Sigmoid colon (tissue), 7 donors: ENCODE data around the gene NKX1-1. TPM values are rescaled to one million over a fixed set of nuclear protein-coding genes. Genes with fewer than 3 reads are reported as not detected.
A peak's percentile ranks its signal among the peaks of the same experiment; 100 is the strongest.

Source experiments
- DNase-seq: peaks from one replicate; pipeline ENCODE4 v3.0.0-alpha.2; 2019
- H3K27ac ChIP-seq, 4 donors: fragments of 200-600 bp; sonication (generic); one replicate each; pipeline ENCODE4 v1.5.1; 2016 to 2019; ENCODE audit warnings: mild to moderate bottlenecking in 1 of 4
- H3K27me3 ChIP-seq, 3 donors: fragments of 200-600 bp; sonication (generic); one replicate each; pipeline ENCODE4 v1.5.1; 2019; ENCODE audit warnings: mild to moderate bottlenecking in 1 of 3
- H3K36me3 ChIP-seq, 4 donors: fragments of 200-600 bp; sonication (generic); one replicate each; pipeline ENCODE4 v1.5.1; 2016 to 2019
- H3K4me1 ChIP-seq, 4 donors: fragments of 200-600 bp; sonication (generic); one replicate each; pipeline ENCODE4 v1.5.1; 2017 to 2019
- H3K4me3 ChIP-seq, 4 donors: fragments of 200-600 bp; sonication (generic); one replicate each; pipeline ENCODE4 v1.5.1; 2017 to 2019; ENCODE audit warnings: mild to moderate bottlenecking in 2 of 4, moderate library complexity in 1 of 4
- H3K9me3 ChIP-seq, 4 donors: fragments of 200-600 bp in 3 of 4; sonication (generic) in 3 of 4; one replicate each; pipeline versions ENCODE4 v1.5.1 to v1.6.1; 2013 to 2019
- CTCF ChIP-seq, 4 experiments: fragments of 450-650 bp in 3 of 4; fragments of 200-600 bp in 1 of 4; IDR thresholded peaks; one replicate each; pipeline ENCODE4 v1.5.1; 2016 to 2019; ENCODE audit warnings: antibody characterized with exemption in 4 of 4, mild to moderate bottlenecking in 3 of 4, moderate library complexity in 2 of 4
- EP300 ChIP-seq, 4 donors: sonication (generic); formaldehyde crosslinking; IDR thresholded peaks; one replicate each; pipeline ENCODE4 v1.6.1; 2017; ENCODE audit warnings: antibody characterized with exemption in 4 of 4
- POLR2A ChIP-seq, 2 donors: fragments of 450-650 bp; IDR thresholded peaks; one replicate each; pipeline ENCODE4 v1.6.1; 2016; ENCODE audit warnings: antibody characterized with exemption in 2 of 2, mild to moderate bottlenecking in 2 of 2, moderate library complexity in 2 of 2
- POLR2AphosphoS5 ChIP-seq, 4 donors: sonication (generic); formaldehyde crosslinking; IDR thresholded peaks; one replicate each; pipeline ENCODE4 v1.6.1; 2017; ENCODE audit warnings: antibody characterized with exemption in 4 of 4
- WGBS, 2 donors: extraction: QIAGEN DNeasy Blood & Tissue Kit; methylation state at CpG; one replicate each; pipeline ENCODE4 v1.1.7; 2013; 5-methylcytosine and 5-hydroxymethylcytosine counted together
- intact Hi-C: fragments of 100-400 bp; cut with DNase I; formaldehyde crosslinking; loops from one replicate; pipeline ENCODE4 v1.15.1; 2023
- polyA plus RNA-seq, 3 donors: library from polyadenylated mRNA; stranded (reverse); fragments of 200-250 nt; gene quantifications; one replicate each; pipeline ENCODE4 v1.2.3, GENCODE V29; 2013
- total RNA-seq, 4 donors: library from RNA; depleted of rRNA; stranded (reverse); fragments of >200 nt; gene quantifications; one replicate each; pipeline ENCODE4 v1.1.0, GENCODE V29; 2016
- donor health status: healthy with polysubstance abuse.
- donor health status: Bipolar disorder and iron deficiency.
- donor health status: healthy.

The NKX1-1 gene
- total and polyA plus RNA-seq, 7 donors, result not detected

GRCh38 chr4:1421657-1422056 lies 15.4 kb upstream of the NKX1-1 start:
- H3K27me3 ChIP-seq, result peaks cover 0 to 83% (median 11%) of the 10 kb centered on the region in 3 donors
- H3K4me1 ChIP-seq, result no peaks in the 10 kb centered on the region
- H3K36me3 ChIP-seq, result no peaks in the 10 kb centered on the region
- H3K9me3 ChIP-seq, result no peaks in the 10 kb centered on the region
- TF ChIP-seq POLR2A (IDR thresholded peaks at IDR 0.05) (no peak), EP300 (IDR thresholded peaks at IDR 0.05) (no peak)
- no peak overlapping the region for H3K27ac ChIP-seq
- DNase-seq, result no peak
- H3K4me3 ChIP-seq, result no peak overlapping the region
- intact Hi-C loops, result no loop called here
- WGBS, 2 donors, result 49 to 53% methylated on average over 2 of the region's 2 CpGs

GRCh38 chr4:1419708-1420107 lies 13.5 kb upstream of the NKX1-1 start:
- DNase-seq, result peak; percentile 4
- H3K36me3 ChIP-seq, result no peaks in the 10 kb centered on the region
- peaks cover 11 to 84% (median 31%) of the 10 kb centered on the region in 3 donors for H3K27me3 ChIP-seq
- no peak for TF ChIP-seq EP300 (IDR thresholded peaks at IDR 0.05)
- no peak for TF ChIP-seq CTCF (IDR thresholded peaks at IDR 0.05)
- peaks cover 0 to 5% (median 0%) of the 10 kb centered on the region in 4 donors for H3K4me1 ChIP-seq
- no peak overlapping the region for H3K27ac ChIP-seq
- intact Hi-C loops, result no loop called here
- no peaks in the 10 kb centered on the region for H3K9me3 ChIP-seq
- WGBS, 2 donors, result 88 to 91% methylated on average over 13 of the region's 13 CpGs
- H3K4me3 ChIP-seq, result no peak overlapping the region

GRCh38 chr4:1418494-1419285 lies 12.4 kb upstream of the NKX1-1 start:
- Histone ChIP-seq H3K36me3 (no peaks in the 10 kb centered on the region), H3K4me1 (peaks cover 0 to 6% (median 3%) of the 10 kb centered on the region in 4 donors), H3K27ac (no peak overlapping the region), H3K4me3 (no peak overlapping the region), H3K9me3 (no peaks in the 10 kb centered on the region), H3K27me3 (peaks cover 12 to 90% (median 37%) of the 10 kb centered on the region in 3 donors)
- TF ChIP-seq POLR2A (IDR thresholded peaks at IDR 0.05), result no peak
- TF ChIP-seq POLR2AphosphoS5 (IDR thresholded peaks at IDR 0.05), result no peak
- no peak for TF ChIP-seq EP300 (IDR thresholded peaks at IDR 0.05)
- no peak for TF ChIP-seq CTCF (IDR thresholded peaks at IDR 0.05)
- intact Hi-C loops, result no loop called here
- WGBS, 2 donors, result 58 to 68% methylated on average over 17 of the region's 17 CpGs
- DNase-seq, result peak; percentile 27

- no peaks in the 10 kb centered on the region for H3K36me3 ChIP-seq
- no peak overlapping the region for H3K27ac ChIP-seq
- DNase-seq, result peak; percentile 57
- H3K4me1 ChIP-seq, result peaks cover 0 to 7% (median 3%) of the 10 kb centered on the region in 4 donors
- intact Hi-C loops, result no loop called here
- 75 to 79% methylated on average over 33 of the region's 33 CpGs for WGBS, 2 donors
- H3K9me3 ChIP-seq, result no peaks in the 10 kb centered on the region
- no peak overlapping the region for H3K4me3 ChIP-seq
- TF ChIP-seq POLR2A (IDR thresholded peaks at IDR 0.05) (no peak), POLR2AphosphoS5 (IDR thresholded peaks at IDR 0.05) (no peak), CTCF (IDR thresholded peaks at IDR 0.05) (no peak), EP300 (IDR thresholded peaks at IDR 0.05) (no peak)
- peaks cover 21 to 94% (median 46%) of the 10 kb centered on the region in 3 donors for H3K27me3 ChIP-seq
Measured at GRCh38 chr4:1417522-1418390, 11.5 kb upstream of the NKX1-1 start.

GRCh38 chr4:1416948-1417260 lies 10.7 kb upstream of the NKX1-1 start:
- TF ChIP-seq EP300 (IDR thresholded peaks at IDR 0.05) (no peak), POLR2AphosphoS5 (IDR thresholded peaks at IDR 0.05) (no peak), CTCF (IDR thresholded peaks at IDR 0.05) (no peak), POLR2A (IDR thresholded peaks at IDR 0.05) (no peak)
- no peaks in the 10 kb centered on the region for H3K9me3 ChIP-seq
- intact Hi-C loops, result no loop called here
- H3K27me3 ChIP-seq, result peaks cover 22 to 95% (median 55%) of the 10 kb centered on the region in 3 donors
- 68 to 76% methylated on average over 7 of the region's 7 CpGs for WGBS, 2 donors
- H3K4me3 ChIP-seq, result no peak overlapping the region
- DNase-seq, result peak; percentile 43
- H3K4me1 ChIP-seq, result peaks cover 0 to 7% (median 3%) of the 10 kb centered on the region in 4 donors
- no peaks in the 10 kb centered on the region for H3K36me3 ChIP-seq
- no peak overlapping the region for H3K27ac ChIP-seq
